H9 (cell line): ENCODE results near the gene ELMO2. TPM values are rescaled to one million over a fixed set of nuclear protein-coding genes. Genes with fewer than 3 reads are reported as not detected.

Experiments used
- DNase-seq: peaks from one replicate; pipeline ENCODE4 v3.0.0-alpha.2; 2017
- H2AFZ ChIP-seq: one replicate; pipeline ENCODE4 v1.6.1; 2013; ENCODE audit warnings: mild to moderate bottlenecking, low read length, control low read depth, moderate library complexity
- H2AK5ac ChIP-seq: 2 replicates; pipeline ENCODE4 v1.6.1; 2013; ENCODE audit warnings: low read length, control low read depth, mixed read lengths; ENCODE audit not compliant: insufficient read length
- H2BK120ac ChIP-seq: one replicate; pipeline ENCODE4 v1.6.1; 2013; ENCODE audit warnings: low read depth, mild to moderate bottlenecking, low read length, control low read depth, inconsistent platforms; ENCODE audit not compliant: poor library complexity, severe bottlenecking
- H2BK12ac ChIP-seq: 2 replicates; pipeline ENCODE4 v1.6.1; 2013; ENCODE audit warnings: low read length, control low read depth, mixed read lengths, low read depth; ENCODE audit not compliant: insufficient read length
- H2BK15ac ChIP-seq: 2 replicates; pipeline ENCODE4 v1.6.1; 2013; ENCODE audit warnings: low read depth, low read length, control low read depth
- H2BK20ac ChIP-seq: one replicate; pipeline ENCODE4 v1.6.1; 2013; ENCODE audit warnings: low read depth, mild to moderate bottlenecking, low read length, control low read depth, inconsistent platforms; ENCODE audit not compliant: poor library complexity, severe bottlenecking
- H2BK5ac ChIP-seq: 2 replicates; pipeline ENCODE4 v1.6.1; 2013; ENCODE audit warnings: low read length, control low read depth, mixed read lengths; ENCODE audit not compliant: insufficient read length
- H3K14ac ChIP-seq: 2 replicates; pipeline ENCODE4 v1.6.1; 2013; ENCODE audit warnings: low read length, control low read depth; ENCODE audit not compliant: insufficient read depth
- H3K18ac ChIP-seq: 2 replicates; pipeline ENCODE4 v1.6.1; 2013; ENCODE audit warnings: low read depth, mild to moderate bottlenecking, mixed read lengths, low read length, control low read depth; ENCODE audit not compliant: insufficient read length
- H3K23ac ChIP-seq: 2 replicates; pipeline ENCODE4 v1.6.1; 2013; ENCODE audit warnings: low read length, control low read depth, mixed read lengths, low read depth; ENCODE audit not compliant: insufficient read length
- H3K23me2 ChIP-seq: 2 replicates; pipeline ENCODE4 v1.6.1; 2013; ENCODE audit warnings: low read depth, mild to moderate bottlenecking, mixed read lengths, low read length, control low read depth; ENCODE audit not compliant: insufficient read length, poor library complexity, severe bottlenecking
- H3K27ac ChIP-seq: 2 replicates; pipeline ENCODE4 v1.5.1; 2013; ENCODE audit warnings: low read length, control low read depth, mixed read lengths, low read depth; ENCODE audit not compliant: insufficient read length
- H3K27me3 ChIP-seq: 2 replicates; pipeline ENCODE4 v1.6.1; 2013; ENCODE audit warnings: low read length, control low read depth, inconsistent platforms; ENCODE audit not compliant: insufficient read depth
- H3K4ac ChIP-seq: 2 replicates; pipeline ENCODE4 v1.6.1; 2013; ENCODE audit warnings: low read depth, mild to moderate bottlenecking, control low read depth, inconsistent platforms, low read length, moderate library complexity
- H3K4me1 ChIP-seq: 2 replicates; pipeline ENCODE4 v1.6.1; 2013; ENCODE audit warnings: low read length, control low read depth, inconsistent platforms; ENCODE audit not compliant: insufficient read depth
- H3K4me2 ChIP-seq: 2 replicates; pipeline ENCODE4 v1.6.1; 2013; ENCODE audit warnings: low read length, control low read depth, mixed read lengths; ENCODE audit not compliant: insufficient read length, insufficient read depth
- H3K56ac ChIP-seq: 2 replicates; pipeline ENCODE4 v1.6.1; 2013; ENCODE audit warnings: low read depth, mild to moderate bottlenecking, mixed read lengths, low read length, control low read depth; ENCODE audit not compliant: insufficient read length
- H3K79me1 ChIP-seq: 2 replicates; pipeline ENCODE4 v1.6.1; 2013; ENCODE audit warnings: low read depth, mild to moderate bottlenecking, moderate library complexity, low read length, control low read depth, inconsistent platforms; ENCODE audit not compliant: insufficient read depth, poor library complexity, severe bottlenecking
- H3K79me2 ChIP-seq: 2 replicates; pipeline ENCODE4 v1.6.1; 2013; ENCODE audit warnings: low read length, control low read depth, inconsistent platforms; ENCODE audit not compliant: insufficient read depth
- H3K9ac ChIP-seq: 2 replicates; pipeline ENCODE4 v1.6.1; 2013; ENCODE audit warnings: low read length, control low read depth, mixed read lengths; ENCODE audit not compliant: insufficient read length; ENCODE audit errors: extremely low read depth
- H3K9me3 ChIP-seq: one replicate; pipeline ENCODE4 v1.6.1; 2013; ENCODE audit warnings: low read depth, low read length, inconsistent platforms; ENCODE audit not compliant: control insufficient read depth
- H3T11ph ChIP-seq: one replicate; pipeline ENCODE4 v1.6.1; 2013; ENCODE audit warnings: mild to moderate bottlenecking, low read length, control low read depth, inconsistent platforms
- H4K20me1 ChIP-seq: one replicate; pipeline ENCODE4 v1.6.1; 2013; ENCODE audit not compliant: control insufficient read depth, insufficient read length, insufficient read depth
- H4K5ac ChIP-seq: 2 replicates; pipeline ENCODE4 v1.6.1; 2013; ENCODE audit warnings: low read depth, mild to moderate bottlenecking, mixed read lengths, low read length, control low read depth; ENCODE audit not compliant: insufficient read length
- H4K8ac ChIP-seq: replicated peaks from 2 replicates; pipeline ENCODE4 v1.6.1; 2013; ENCODE audit warnings: low read length, control low read depth, mixed read lengths, low read depth; ENCODE audit not compliant: insufficient read length
- H4K91ac ChIP-seq: 2 replicates; pipeline ENCODE4 v1.6.1; 2013; ENCODE audit warnings: low read depth, mild to moderate bottlenecking, moderate library complexity, mixed read lengths, low read length, control low read depth; ENCODE audit not compliant: insufficient read length
- H3K27ac Mint-ChIP-seq, 3 experiments: 2 replicates in 2 of 3; 3 replicates in 1 of 3; pipeline ENCODE4 v1.8.0; 2020 to 2021; ENCODE audit warnings: mixed read lengths in 3 of 3, mild to moderate bottlenecking in 1 of 3, moderate library complexity in 1 of 3
- H3K27me3 Mint-ChIP-seq: 2 replicates; pipeline ENCODE4 v1.8.0; 2021; ENCODE audit warnings: low read depth, mild to moderate bottlenecking, moderate library complexity, mixed read lengths
- H3K36me3 Mint-ChIP-seq, 3 experiments: 2 replicates in 2 of 3; 3 replicates in 1 of 3; pipeline ENCODE4 v1.8.0; 2020 to 2021; ENCODE audit warnings: low read depth in 3 of 3, mixed read lengths in 3 of 3; ENCODE audit not compliant: insufficient read depth in 1 of 3
- H3K4me1 Mint-ChIP-seq, 2 experiments: 2 replicates each; pipeline ENCODE4 v1.8.0; 2020; ENCODE audit warnings: mixed read lengths in 2 of 2
- H3K4me3 Mint-ChIP-seq, 2 experiments: 2 replicates in 1 of 2; 3 replicates in 1 of 2; pipeline ENCODE4 v1.8.0; 2020 to 2021; ENCODE audit warnings: mild to moderate bottlenecking in 2 of 2, mixed read lengths in 2 of 2, moderate library complexity in 1 of 2
- H3K9me3 Mint-ChIP-seq, 2 experiments: 2 replicates in 1 of 2; 3 replicates in 1 of 2; pipeline ENCODE4 v1.8.0; 2020; ENCODE audit warnings: mild to moderate bottlenecking in 2 of 2, mixed read lengths in 2 of 2, moderate library complexity in 1 of 2
- WGBS: extraction: QIAGEN DNeasy Blood & Tissue Kit; methylation state at CpG from one replicate; pipeline ENCODE4 v1.1.7; 2013; ENCODE audit warnings: missing lambda C conversion rate, low lambda C conversion rate, mixed read lengths; ENCODE audit not compliant: insufficient read length; ENCODE audit errors: extremely low coverage; 5-methylcytosine and 5-hydroxymethylcytosine counted together
- total RNA-seq: library from RNA; stranded (reverse); gene quantifications from 2 replicates; pipeline ENCODE4 v1.2.1, GENCODE V29; 2021
- TF ChIP-seq, protein P1 (sequence below): fragments of 200-600 bp; sonication (generic); conservative IDR thresholded peaks from 3 replicates; pipeline ENCODE4 v1.8.0; 2021; ENCODE audit warnings: antibody characterized with exemption, mild to moderate bottlenecking

The ELMO2 gene
- total RNA-seq, 1 experiment from 2014 or later = 32.5 TPM

DNA sequence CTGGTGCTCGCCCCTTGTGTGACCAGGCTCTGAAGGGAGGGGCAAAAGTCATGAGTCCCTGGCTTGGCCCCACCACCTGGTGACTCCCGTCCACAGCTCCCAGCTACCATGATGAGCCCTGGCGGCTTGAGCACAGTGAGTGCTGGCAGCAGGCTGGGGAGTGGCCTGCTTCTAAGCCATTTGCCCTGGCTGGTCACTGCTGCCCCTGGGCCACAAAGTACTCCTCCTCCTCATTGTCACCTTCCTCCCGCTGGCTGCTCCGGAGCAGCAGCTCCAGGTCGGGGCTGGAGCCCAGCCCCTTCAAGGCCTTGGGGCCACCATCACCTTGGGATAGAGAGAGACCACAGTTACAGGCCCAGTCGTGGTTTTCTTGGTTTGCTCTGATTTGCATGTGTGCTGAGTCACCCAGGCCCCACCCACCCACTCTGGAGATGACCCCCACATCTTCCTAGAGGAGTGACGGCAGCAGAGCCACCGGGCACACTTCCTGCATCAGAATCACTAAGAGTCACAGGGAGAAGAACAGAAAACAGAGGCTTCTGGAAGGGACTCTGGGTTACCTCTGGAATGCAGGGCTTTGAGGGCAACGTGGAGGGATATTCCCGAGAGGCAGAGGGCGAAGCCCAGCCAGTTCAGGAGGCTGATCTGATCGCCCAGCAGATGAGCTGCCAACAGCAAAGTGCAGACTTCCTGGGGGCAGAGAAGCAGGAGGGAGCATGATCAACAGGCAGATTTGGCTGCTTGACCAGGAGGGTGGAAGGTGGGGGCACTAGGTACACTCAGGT, 56.0 kb downstream of the ELMO2 start:
- no peak overlapping the region for H3K9ac ChIP-seq
- no peak overlapping the region for H4K91ac ChIP-seq
- peak overlapping the region; percentile 79 to 98 (median 98); a peak in 6 of 7 replicates for H3K27ac Mint-ChIP-seq
- DNase-seq = peak; percentile 70
- H3K27ac ChIP-seq = no peak overlapping the region
- no peaks in the 10 kb centered on the region; the same call in 1 of the 2 replicates for H3K4me1 ChIP-seq
- no peak overlapping the region for H2AK5ac ChIP-seq
- no peaks in the 10 kb centered on the region for H3K79me1 ChIP-seq
- H3K14ac ChIP-seq = peak overlapping the region; percentile 14; the same call in 1 of the 2 replicates
- no peak overlapping the region for H2AFZ ChIP-seq
- no peaks in the 10 kb centered on the region for H3K23me2 ChIP-seq
- peaks cover 30 to 40% of the 10 kb centered on the region in 2 experiments for H3K4me1 Mint-ChIP-seq
- H3K27me3 Mint-ChIP-seq = peaks cover 9% of the 10 kb centered on the region
- TF ChIP-seq, protein P1, sequence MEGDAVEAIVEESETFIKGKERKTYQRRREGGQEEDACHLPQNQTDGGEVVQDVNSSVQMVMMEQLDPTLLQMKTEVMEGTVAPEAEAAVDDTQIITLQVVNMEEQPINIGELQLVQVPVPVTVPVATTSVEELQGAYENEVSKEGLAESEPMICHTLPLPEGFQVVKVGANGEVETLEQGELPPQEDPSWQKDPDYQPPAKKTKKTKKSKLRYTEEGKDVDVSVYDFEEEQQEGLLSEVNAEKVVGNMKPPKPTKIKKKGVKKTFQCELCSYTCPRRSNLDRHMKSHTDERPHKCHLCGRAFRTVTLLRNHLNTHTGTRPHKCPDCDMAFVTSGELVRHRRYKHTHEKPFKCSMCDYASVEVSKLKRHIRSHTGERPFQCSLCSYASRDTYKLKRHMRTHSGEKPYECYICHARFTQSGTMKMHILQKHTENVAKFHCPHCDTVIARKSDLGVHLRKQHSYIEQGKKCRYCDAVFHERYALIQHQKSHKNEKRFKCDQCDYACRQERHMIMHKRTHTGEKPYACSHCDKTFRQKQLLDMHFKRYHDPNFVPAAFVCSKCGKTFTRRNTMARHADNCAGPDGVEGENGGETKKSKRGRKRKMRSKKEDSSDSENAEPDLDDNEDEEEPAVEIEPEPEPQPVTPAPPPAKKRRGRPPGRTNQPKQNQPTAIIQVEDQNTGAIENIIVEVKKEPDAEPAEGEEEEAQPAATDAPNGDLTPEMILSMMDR = no peak
- H3K36me3 Mint-ChIP-seq = peaks cover 8 to 43% (median 40%) of the 10 kb centered on the region in 3 experiments
- no peak overlapping the region for H2BK15ac ChIP-seq
- H4K8ac ChIP-seq = no peak overlapping the region
- no peaks in the 10 kb centered on the region for H3K27me3 ChIP-seq
- peak overlapping the region; percentile 4 for H2BK5ac ChIP-seq
- no peak overlapping the region for H4K5ac ChIP-seq
- H3K79me2 ChIP-seq = no peaks in the 10 kb centered on the region
- no peak overlapping the region for H2BK20ac ChIP-seq
- H3T11ph ChIP-seq = no peak overlapping the region
- no peaks in the 10 kb centered on the region for H4K20me1 ChIP-seq
- H3K4me2 ChIP-seq = no peak overlapping the region
- no peak overlapping the region for H3K4ac ChIP-seq
- H2BK120ac ChIP-seq = no peak overlapping the region
- no peak overlapping the region for H2BK12ac ChIP-seq
- no peak overlapping the region for H3K56ac ChIP-seq
- H3K18ac ChIP-seq = peak overlapping the region; percentile 63
- no CpG with 5 or more reads among the region's 13 CpGs for WGBS
- H3K4me3 Mint-ChIP-seq = peak overlapping the region in 1 of 2 experiments; percentile 27; a peak in 3 of 5 replicates
- no peaks in the 10 kb centered on the region for H3K9me3 ChIP-seq
- no peak overlapping the region for H3K23ac ChIP-seq
- H3K9me3 Mint-ChIP-seq = no peaks in the 10 kb centered on the region
